ACC112 (cell line): ENCODE results near the gene ZNF598.
A peak's percentile ranks its signal among the peaks of the same experiment; 100 is the strongest.

Experiments
- H2AFZ ChIP-seq: fragments of 200-600 bp; sonication (generic); one replicate; pipeline ENCODE4 v1.6.0; 2017; ENCODE audit warnings: antibody characterized with exemption, low read length; ENCODE audit not compliant: unreplicated experiment
- H3K27ac ChIP-seq: fragments of 200-600 bp; sonication (generic); 2 replicates; pipeline ENCODE4 v1.5.1; 2014; ENCODE audit warnings: low read depth, mild to moderate bottlenecking, antibody characterized with exemption, low read length, moderate library complexity
- H3K27me3 ChIP-seq: fragments of 200-600 bp; sonication (generic); 2 replicates; pipeline ENCODE4 v1.6.1; 2014; ENCODE audit warnings: mild to moderate bottlenecking, antibody characterized with exemption, low read length, moderate library complexity, mixed read lengths; ENCODE audit not compliant: insufficient read depth
- H3K36me3 ChIP-seq: fragments of 200-600 bp; sonication (generic); 2 replicates; pipeline ENCODE4 v1.6.1; 2016; ENCODE audit warnings: mild to moderate bottlenecking, antibody characterized with exemption, low read length, moderate library complexity, mixed read lengths; ENCODE audit not compliant: insufficient read depth
- H3K4me1 ChIP-seq: fragments of 200-600 bp; sonication (generic); one replicate; pipeline ENCODE4 v1.6.1; 2016; ENCODE audit warnings: low read length, mixed read lengths; ENCODE audit not compliant: insufficient read depth, unreplicated experiment, control insufficient read depth
- H3K4me3 ChIP-seq: fragments of 200-600 bp; sonication (generic); 2 replicates; pipeline ENCODE4 v1.5.1; 2014; ENCODE audit warnings: mild to moderate bottlenecking, low read depth, low read length
- H3K79me2 ChIP-seq: fragments of 200-600 bp; sonication (generic); one replicate; pipeline ENCODE4 v1.6.0; 2016; ENCODE audit warnings: low read length; ENCODE audit not compliant: control insufficient read depth, unreplicated experiment, insufficient read depth

ZNF598 gene

DNA sequence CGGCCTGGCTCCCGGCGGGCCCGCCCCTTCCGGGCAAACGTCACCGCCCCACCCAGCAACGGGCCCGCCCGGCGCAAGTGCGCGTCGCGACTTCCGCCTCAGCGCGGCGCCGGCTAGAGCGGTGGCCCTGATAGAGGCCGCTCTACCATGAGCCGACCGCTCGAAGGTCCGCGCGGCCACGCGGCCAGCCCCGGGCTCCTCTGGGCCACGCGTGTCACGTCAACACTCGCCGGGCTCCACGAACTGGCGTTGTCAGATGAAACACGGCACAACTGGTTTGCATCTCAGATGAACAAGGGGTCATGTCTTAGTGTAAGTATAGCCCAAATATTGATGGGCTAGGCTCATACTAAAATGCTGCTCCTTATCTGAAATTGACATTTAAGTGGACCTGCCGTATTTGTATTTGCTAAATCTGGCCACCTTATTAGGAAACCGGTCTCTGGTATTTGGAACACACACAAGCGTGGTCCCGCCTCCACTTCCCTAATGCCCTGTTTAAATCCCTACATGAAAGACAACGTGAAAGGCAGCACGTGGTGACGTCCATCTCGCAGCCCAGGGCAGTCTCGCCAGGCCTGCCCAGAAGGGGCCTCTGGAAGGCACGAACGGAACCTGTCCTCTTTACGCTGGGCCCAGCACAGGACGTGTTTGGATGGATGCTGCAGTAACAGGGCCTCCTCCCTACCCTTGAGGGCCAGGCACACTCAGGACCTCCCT lies at the start of gene ZNF598:
TSS of gene ZNF598 (minus strand) at position 31 of the 720 bp plus-strand sequence.
- Histone ChIP-seq H3K36me3 (no peaks in the 10 kb centered on the region), H2AFZ (peak within 1 kb of the TSS; percentile 57), H3K79me2 (peaks cover 55% of the 10 kb centered on the region), H3K27me3 (no peaks in the 10 kb centered on the region), H3K4me3 (peak within 1 kb of the TSS; percentile 83), H3K27ac (peak within 1 kb of the TSS; percentile 74), H3K4me1 (peaks cover 20% of the 10 kb centered on the region)

- no peaks in the 10 kb centered on the region for H3K4me1 ChIP-seq
- H3K27me3 ChIP-seq = no peaks in the 10 kb centered on the region
- no peak overlapping the region for H3K27ac ChIP-seq
- H3K36me3 ChIP-seq = peaks cover under 1% of the 10 kb centered on the region; the same call in 1 of the 2 replicates
- H2AFZ ChIP-seq = no peak overlapping the region
- H3K79me2 ChIP-seq = no peaks in the 10 kb centered on the region
- no peak overlapping the region for H3K4me3 ChIP-seq
Measured at GRCh38 chr16:2058872-2059271, 49.3 kb upstream of the ZNF598 start.

DNA sequence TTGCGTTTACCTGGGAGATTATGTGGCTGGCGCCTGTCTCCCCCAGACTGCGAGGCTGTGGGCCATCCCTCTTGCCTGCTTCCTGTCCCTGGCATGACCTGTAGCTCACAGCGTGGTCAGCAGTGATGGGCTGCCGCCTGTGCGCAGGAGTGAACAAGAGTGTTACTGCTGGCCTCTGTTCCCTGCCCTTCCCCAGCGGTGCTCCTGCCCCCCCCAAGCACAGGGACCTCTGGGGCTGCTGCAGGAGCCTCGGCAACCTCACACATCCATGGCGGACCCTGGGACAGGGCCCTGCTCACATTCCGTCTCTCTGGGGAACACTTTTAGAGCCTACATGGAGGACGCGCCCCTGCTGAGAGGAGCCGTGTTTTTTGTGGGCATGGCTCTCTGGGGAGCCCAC lies 48.8 kb upstream of the ZNF598 start:
- Histone ChIP-seq H3K4me3 (no peak overlapping the region), H3K27ac (no peak overlapping the region), H2AFZ (no peak overlapping the region), H3K27me3 (no peaks in the 10 kb centered on the region), H3K4me1 (no peaks in the 10 kb centered on the region), H3K79me2 (no peaks in the 10 kb centered on the region), H3K36me3 (peaks cover 3% of the 10 kb centered on the region; the same call in 1 of the 2 replicates)

DNA sequence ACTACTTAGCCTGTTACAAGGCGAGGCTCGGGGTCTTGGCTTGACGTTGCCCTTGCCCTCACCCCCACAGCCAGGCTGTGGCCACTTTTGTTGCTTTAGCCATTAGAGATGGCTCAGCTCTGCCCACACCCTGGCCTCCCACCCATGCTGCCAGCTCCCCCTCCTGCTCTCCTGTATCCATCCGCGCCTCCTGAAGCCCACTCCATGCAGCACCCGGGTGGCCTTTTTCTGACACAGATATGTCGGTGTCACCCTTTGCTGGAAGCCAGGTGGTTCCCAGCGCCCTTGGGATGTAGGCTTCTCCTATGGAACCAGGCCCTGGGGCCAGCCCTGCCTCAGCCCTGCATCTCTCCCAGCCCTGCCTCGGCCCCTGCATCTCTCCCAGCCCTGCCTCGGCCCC lies 47.8 kb upstream of the ZNF598 start:
- H2AFZ ChIP-seq = no peak overlapping the region
- H3K79me2 ChIP-seq = no peaks in the 10 kb centered on the region
- no peak overlapping the region for H3K27ac ChIP-seq
- no peaks in the 10 kb centered on the region for H3K27me3 ChIP-seq
- H3K4me3 ChIP-seq = no peak overlapping the region
- peaks cover 3% of the 10 kb centered on the region; the same call in 1 of the 2 replicates for H3K36me3 ChIP-seq
- H3K4me1 ChIP-seq = no peaks in the 10 kb centered on the region

- Histone ChIP-seq H3K4me1 (no peaks in the 10 kb centered on the region), H3K27me3 (no peaks in the 10 kb centered on the region), H3K79me2 (no peaks in the 10 kb centered on the region), H2AFZ (no peak overlapping the region), H3K4me3 (no peak overlapping the region), H3K27ac (no peak overlapping the region), H3K36me3 (peaks cover 3% of the 10 kb centered on the region; the same call in 1 of the 2 replicates)
Measured at GRCh38 chr16:2056681-2057407, 47.2 kb upstream of the ZNF598 start.

DNA sequence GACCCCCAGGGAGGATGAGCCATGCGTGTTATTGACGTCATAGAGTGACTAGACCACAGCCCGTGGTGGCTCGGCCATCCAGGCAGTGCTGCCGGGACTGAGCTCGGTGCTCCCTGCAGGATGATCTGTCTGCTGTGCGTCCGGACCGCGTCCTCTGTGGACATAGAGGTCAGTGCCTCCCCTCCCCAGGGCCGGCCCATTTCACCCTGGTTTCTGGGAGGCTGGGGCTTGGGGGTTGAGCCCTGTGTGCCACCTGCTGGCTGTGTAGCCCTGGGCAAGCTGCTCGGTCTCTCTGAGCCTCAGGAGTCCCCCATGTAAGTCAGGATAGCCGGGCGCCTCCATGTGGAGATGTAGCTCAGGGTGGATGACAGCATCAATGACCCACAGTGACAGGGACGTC lies 46.5 kb upstream of the ZNF598 start:
- peaks cover 3% of the 10 kb centered on the region; the same call in 1 of the 2 replicates for H3K36me3 ChIP-seq
- H3K79me2 ChIP-seq = no peaks in the 10 kb centered on the region
- H2AFZ ChIP-seq = no peak overlapping the region
- no peak overlapping the region for H3K27ac ChIP-seq
- H3K4me1 ChIP-seq = no peaks in the 10 kb centered on the region
- no peaks in the 10 kb centered on the region for H3K27me3 ChIP-seq
- H3K4me3 ChIP-seq = no peak overlapping the region

GRCh38 chr16:2054543-2055245 lies 45.1 kb upstream of the ZNF598 start:
- Histone ChIP-seq H3K79me2 (no peaks in the 10 kb centered on the region), H3K4me3 (no peak overlapping the region), H3K36me3 (peaks cover 3% of the 10 kb centered on the region; the same call in 1 of the 2 replicates), H3K4me1 (no peaks in the 10 kb centered on the region), H3K27me3 (no peaks in the 10 kb centered on the region), H2AFZ (no peak overlapping the region), H3K27ac (no peak overlapping the region)

- Histone ChIP-seq H3K79me2 (peaks cover 4% of the 10 kb centered on the region), H2AFZ (no peak overlapping the region), H3K36me3 (peaks cover 3% of the 10 kb centered on the region; the same call in 1 of the 2 replicates), H3K27me3 (no peaks in the 10 kb centered on the region), H3K4me3 (no peak overlapping the region), H3K4me1 (peaks cover 2% of the 10 kb centered on the region), H3K27ac (no peak overlapping the region)
Measured at GRCh38 chr16:2053897-2054296, 44.3 kb upstream of the ZNF598 start.

GRCh38 chr16:2053211-2053610 lies 43.6 kb upstream of the ZNF598 start:
- Histone ChIP-seq H3K27ac (no peak overlapping the region), H2AFZ (no peak overlapping the region), H3K27me3 (no peaks in the 10 kb centered on the region), H3K4me1 (peaks cover 6% of the 10 kb centered on the region), H3K4me3 (no peak overlapping the region), H3K36me3 (peaks cover 3% of the 10 kb centered on the region; the same call in 1 of the 2 replicates), H3K79me2 (peaks cover 11% of the 10 kb centered on the region)

- Histone ChIP-seq H3K27me3 (no peaks in the 10 kb centered on the region), H3K4me3 (peak overlapping the region; percentile 90), H3K27ac (no peak overlapping the region), H3K79me2 (peaks cover 13% of the 10 kb centered on the region), H2AFZ (peak overlapping the region; percentile 80), H3K4me1 (peaks cover 13% of the 10 kb centered on the region), H3K36me3 (no peaks in the 10 kb centered on the region)
Measured at GRCh38 chr16:2048116-2048543, 38.5 kb upstream of the ZNF598 start.
